Measurements from ENCODE around the gene CFAP77. TPM values are rescaled to one million over a fixed set of nuclear protein-coding genes. Genes with fewer than 3 reads are reported as not detected.

CFAP77 gene
- polyA plus RNA-seq, 3 donors: not detected

DNA sequence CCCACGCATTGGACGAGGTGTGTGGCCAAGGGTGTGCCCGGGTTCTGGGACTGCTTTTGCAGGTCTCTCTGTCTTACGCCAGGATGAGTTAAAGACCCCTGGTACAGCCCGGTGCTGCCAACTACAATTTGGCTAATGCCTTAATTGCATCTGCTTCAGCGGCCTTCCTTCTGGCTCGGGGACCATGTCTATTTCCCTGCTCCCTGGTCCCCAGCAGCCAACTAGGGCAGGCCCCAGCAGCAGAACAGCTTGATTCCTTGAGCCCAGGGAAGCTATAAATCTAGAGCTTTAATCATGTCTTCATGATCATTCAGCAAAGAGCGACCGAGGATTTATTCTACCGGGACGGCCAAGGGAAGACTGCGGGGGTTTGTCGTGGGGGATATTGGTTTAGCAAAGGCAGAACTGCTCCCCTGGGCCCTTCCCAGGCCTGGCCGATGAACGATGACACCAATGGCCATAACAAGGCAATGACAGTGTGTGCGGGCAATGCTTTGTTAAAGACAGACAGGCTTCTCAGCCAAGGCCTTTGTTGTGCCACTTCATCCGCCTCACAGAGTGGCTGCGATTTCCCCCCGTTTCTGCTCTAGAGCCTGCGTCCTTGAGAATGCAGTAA lies 51.4 kb downstream of the CFAP77 start:
- H3K4me3 ChIP-seq (replicated peaks in 1 of 3; ENCODE audit: low read depth in 2 of 3, low read length in 3 of 3): no peak overlapping the region
- no peaks in the 10 kb centered on the region for H3K4me1 ChIP-seq (ENCODE audit: control insufficient read depth in 1 of 2, insufficient read depth in 2 of 2, low read length in 2 of 2)
- H2AFZ ChIP-seq (ENCODE audit: insufficient read depth, low read depth, low read length, poor library complexity, severe bottlenecking): no peak overlapping the region
- no peaks in the 10 kb centered on the region for H3K9me3 Mint-ChIP-seq
- H3K27ac ChIP-seq (ENCODE audit: low read depth in 1 of 2, low read length in 2 of 2): no peak overlapping the region
- peaks cover 2 to 8% (median 5%) of the 10 kb centered on the region in 3 donors for H3K27me3 Mint-ChIP-seq (ENCODE audit: low read depth in 3 of 3)
- no peaks in the 10 kb centered on the region for H3K36me3 Mint-ChIP-seq
- no peak for TF ChIP-seq CTCF (IDR thresholded peaks at IDR 0.05)
- 96% methylated on average over 18 of the region's 20 CpGs for WGBS (ENCODE audit: insufficient coverage)
- H3K79me2 ChIP-seq (ENCODE audit: insufficient read depth, low read length): no peaks in the 10 kb centered on the region
- no peaks in the 10 kb centered on the region for H3K4me1 Mint-ChIP-seq
- H3K4me2 ChIP-seq (replicated peaks; ENCODE audit: extremely low read depth, low read length, poor library complexity, severe bottlenecking): no peak overlapping the region
- no peaks in the 10 kb centered on the region for H3K27me3 ChIP-seq (ENCODE audit: control insufficient read depth in 2 of 2, insufficient read depth in 2 of 2, low read length in 2 of 2)
- H3K9ac ChIP-seq (ENCODE audit: insufficient read depth, low read length, poor library complexity, severe bottlenecking): no peak overlapping the region
- H3K36me3 ChIP-seq (replicated peaks in 1 of 2; ENCODE audit: control insufficient read depth in 1 of 2, insufficient read depth in 2 of 2, low read length in 2 of 2): no peaks in the 10 kb centered on the region
- H3K9me3 ChIP-seq (replicated peaks in 1 of 2; ENCODE audit: control insufficient read depth in 1 of 2, insufficient read depth in 1 of 2, low read length in 2 of 2): no peaks in the 10 kb centered on the region
- intact Hi-C loops (cut with micrococcal nuclease): no loop called here
- H3K4me3 Mint-ChIP-seq: no peak overlapping the region
- H3K27ac Mint-ChIP-seq: no peak overlapping the region
- H4K20me1 ChIP-seq (ENCODE audit: insufficient read depth, low read length): no peaks in the 10 kb centered on the region
- no peak for DNase-seq

DNA sequence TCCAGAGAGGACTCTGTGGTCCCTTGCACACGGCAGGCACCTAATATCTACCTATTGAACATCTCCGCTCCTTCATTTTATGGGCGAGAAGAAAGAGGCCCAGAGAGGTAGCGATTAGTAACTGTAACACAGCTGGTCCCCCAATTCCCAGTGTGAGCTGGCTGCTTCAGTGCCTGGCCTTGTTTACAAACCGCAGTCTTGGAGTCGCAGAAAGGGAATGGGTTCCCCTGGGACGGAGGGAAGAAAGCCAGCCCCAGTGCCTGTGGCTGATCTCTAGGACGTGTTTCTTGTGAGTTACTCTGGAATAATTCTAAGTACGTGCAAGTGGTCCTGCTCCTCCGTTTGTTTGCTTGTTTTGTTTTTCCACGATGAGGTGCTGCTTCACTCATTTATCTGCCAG lies 52.0 kb downstream of the CFAP77 start:
- H3K4me3 Mint-ChIP-seq: no peak overlapping the region
- Histone ChIP-seq H3K9me3 (replicated peaks in 1 of 2; ENCODE audit: control insufficient read depth in 1 of 2, insufficient read depth in 1 of 2, low read length in 2 of 2) (no peaks in the 10 kb centered on the region), H4K20me1 (ENCODE audit: insufficient read depth, low read length) (no peaks in the 10 kb centered on the region), H3K4me3 (replicated peaks in 1 of 3; ENCODE audit: low read depth in 2 of 3, low read length in 3 of 3) (no peak overlapping the region), H3K4me2 (replicated peaks; ENCODE audit: extremely low read depth, low read length, poor library complexity, severe bottlenecking) (no peak overlapping the region), H3K9ac (ENCODE audit: insufficient read depth, low read length, poor library complexity, severe bottlenecking) (no peak overlapping the region), H3K27ac (ENCODE audit: low read depth in 1 of 2, low read length in 2 of 2) (no peak overlapping the region), H3K27me3 (ENCODE audit: control insufficient read depth in 2 of 2, insufficient read depth in 2 of 2, low read length in 2 of 2) (no peaks in the 10 kb centered on the region), H3K4me1 (ENCODE audit: control insufficient read depth in 1 of 2, insufficient read depth in 2 of 2, low read length in 2 of 2) (no peaks in the 10 kb centered on the region), H3K79me2 (ENCODE audit: insufficient read depth, low read length) (no peaks in the 10 kb centered on the region), H3K36me3 (replicated peaks in 1 of 2; ENCODE audit: control insufficient read depth in 1 of 2, insufficient read depth in 2 of 2, low read length in 2 of 2) (no peaks in the 10 kb centered on the region), H2AFZ (ENCODE audit: insufficient read depth, low read depth, low read length, poor library complexity, severe bottlenecking) (no peak overlapping the region)
- H3K27ac Mint-ChIP-seq: no peak overlapping the region
- DNase-seq: no peak
- H3K27me3 Mint-ChIP-seq (ENCODE audit: low read depth in 3 of 3): peaks cover 2 to 9% (median 4%) of the 10 kb centered on the region in 3 donors
- no peaks in the 10 kb centered on the region for H3K36me3 Mint-ChIP-seq
- TF ChIP-seq CTCF (IDR thresholded peaks at IDR 0.05): no peak
- 93% methylated on average over 10 of the region's 11 CpGs for WGBS (ENCODE audit: insufficient coverage)
- intact Hi-C loops (cut with micrococcal nuclease): no loop called here
- no peaks in the 10 kb centered on the region for H3K9me3 Mint-ChIP-seq
- no peaks in the 10 kb centered on the region for H3K4me1 Mint-ChIP-seq
